Nephron (organoid): ENCODE measurements around the gene MAGI1.

Experiments used
- H3K27ac Mint-ChIP-seq, 3 experiments: 2 replicates each; pipeline ENCODE4 v1.8.0; 2020; ENCODE audit warnings: mixed read lengths in 3 of 3, mild to moderate bottlenecking in 2 of 3, moderate library complexity in 1 of 3
- H3K27me3 Mint-ChIP-seq: 2 replicates; pipeline ENCODE4 v1.8.0; 2021; ENCODE audit warnings: low read depth, mild to moderate bottlenecking, moderate library complexity, mixed read lengths
- H3K36me3 Mint-ChIP-seq: 2 replicates; pipeline ENCODE4 v1.8.0; 2020; ENCODE audit warnings: low read depth, mixed read lengths
- H3K4me1 Mint-ChIP-seq: 2 replicates; pipeline ENCODE4 v1.8.0; 2020; ENCODE audit warnings: mixed read lengths
- H3K4me3 Mint-ChIP-seq, 3 experiments: 2 replicates each; pipeline ENCODE4 v1.8.0; 2020; ENCODE audit warnings: mild to moderate bottlenecking in 3 of 3, mixed read lengths in 3 of 3, moderate library complexity in 2 of 3
- H3K9me3 Mint-ChIP-seq: 2 replicates; pipeline ENCODE4 v1.8.0; 2020; ENCODE audit warnings: mixed read lengths
- TF ChIP-seq, protein P1 (sequence below), 3 experiments: fragments of 200-600 bp; sonication (generic); IDR thresholded peaks; one replicate each; pipeline ENCODE4 v1.5.0; 2021; ENCODE audit warnings: antibody characterized with exemption in 3 of 3; ENCODE audit not compliant: unreplicated experiment in 3 of 3

The MAGI1 gene

DNA sequence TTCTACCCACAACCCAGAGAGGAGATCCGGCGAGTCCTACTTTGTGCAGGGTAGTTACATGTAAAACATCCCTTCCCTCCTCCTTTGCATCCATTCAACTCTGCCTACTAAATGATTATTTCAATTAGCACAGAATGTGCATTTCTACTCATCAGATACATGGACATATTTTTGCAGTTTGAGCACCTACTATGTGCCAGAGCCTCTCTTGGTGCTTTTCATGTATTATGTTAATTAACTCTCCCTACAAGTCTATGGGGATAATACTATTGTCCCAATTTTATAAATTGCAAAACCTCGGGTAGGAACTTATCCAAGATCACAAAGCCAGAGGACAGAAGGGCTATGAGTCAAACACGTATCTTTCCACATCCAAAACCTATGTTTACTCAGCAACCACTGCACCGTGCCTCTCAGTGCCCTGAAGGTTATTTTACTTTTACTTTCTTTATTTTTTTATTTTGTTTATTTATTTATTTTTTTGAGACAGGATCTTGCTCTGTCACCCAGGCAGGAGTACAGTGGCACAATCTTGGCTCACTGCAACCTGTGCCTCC lies 432.8 kb downstream of the MAGI1 start:
- H3K9me3 Mint-ChIP-seq: no peaks in the 10 kb centered on the region
- TF ChIP-seq, protein P1, sequence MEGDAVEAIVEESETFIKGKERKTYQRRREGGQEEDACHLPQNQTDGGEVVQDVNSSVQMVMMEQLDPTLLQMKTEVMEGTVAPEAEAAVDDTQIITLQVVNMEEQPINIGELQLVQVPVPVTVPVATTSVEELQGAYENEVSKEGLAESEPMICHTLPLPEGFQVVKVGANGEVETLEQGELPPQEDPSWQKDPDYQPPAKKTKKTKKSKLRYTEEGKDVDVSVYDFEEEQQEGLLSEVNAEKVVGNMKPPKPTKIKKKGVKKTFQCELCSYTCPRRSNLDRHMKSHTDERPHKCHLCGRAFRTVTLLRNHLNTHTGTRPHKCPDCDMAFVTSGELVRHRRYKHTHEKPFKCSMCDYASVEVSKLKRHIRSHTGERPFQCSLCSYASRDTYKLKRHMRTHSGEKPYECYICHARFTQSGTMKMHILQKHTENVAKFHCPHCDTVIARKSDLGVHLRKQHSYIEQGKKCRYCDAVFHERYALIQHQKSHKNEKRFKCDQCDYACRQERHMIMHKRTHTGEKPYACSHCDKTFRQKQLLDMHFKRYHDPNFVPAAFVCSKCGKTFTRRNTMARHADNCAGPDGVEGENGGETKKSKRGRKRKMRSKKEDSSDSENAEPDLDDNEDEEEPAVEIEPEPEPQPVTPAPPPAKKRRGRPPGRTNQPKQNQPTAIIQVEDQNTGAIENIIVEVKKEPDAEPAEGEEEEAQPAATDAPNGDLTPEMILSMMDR (IDR thresholded peaks at IDR 0.05; ENCODE audit: unreplicated experiment in 3 of 3): no peak
- no peaks in the 10 kb centered on the region for H3K4me1 Mint-ChIP-seq
- H3K27me3 Mint-ChIP-seq: no peaks in the 10 kb centered on the region
- no peak overlapping the region for H3K27ac Mint-ChIP-seq
- no peaks in the 10 kb centered on the region for H3K36me3 Mint-ChIP-seq
- H3K4me3 Mint-ChIP-seq: no peak overlapping the region

DNA sequence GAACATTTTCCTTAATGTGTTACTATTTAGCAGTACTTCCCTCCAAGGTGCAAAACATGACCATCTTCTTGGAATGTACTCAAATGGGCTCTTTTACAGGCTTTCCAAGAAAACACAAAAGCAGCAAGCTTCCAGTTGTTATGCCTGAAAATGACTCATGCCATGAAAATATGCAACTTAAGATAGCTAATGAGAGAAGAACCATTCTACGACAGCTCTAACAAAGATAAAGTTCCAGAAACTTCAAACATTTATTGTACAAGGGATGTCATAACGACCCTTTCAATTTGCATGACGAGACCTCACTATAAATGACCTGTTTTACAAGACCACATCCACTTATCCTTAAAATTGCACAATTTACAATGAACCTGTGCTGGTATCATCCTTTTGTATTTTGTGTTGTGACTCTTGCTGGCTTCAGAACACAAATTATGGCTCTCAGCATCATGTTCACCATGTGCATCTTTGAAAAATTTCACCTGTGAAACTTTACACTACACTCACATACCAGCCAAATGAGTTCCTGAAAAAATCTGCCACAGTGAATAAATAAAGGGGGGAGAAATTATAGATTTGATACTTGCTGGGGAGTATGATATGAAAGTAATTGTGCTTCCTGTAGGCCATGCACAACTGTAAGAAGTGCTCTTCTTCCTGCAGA lies 433.7 kb downstream of the MAGI1 start:
- H3K4me1 Mint-ChIP-seq: no peaks in the 10 kb centered on the region
- H3K36me3 Mint-ChIP-seq: no peaks in the 10 kb centered on the region
- TF ChIP-seq, protein P1 (IDR thresholded peaks at IDR 0.05; ENCODE audit: unreplicated experiment in 3 of 3): no peak
- H3K27ac Mint-ChIP-seq: no peak overlapping the region
- H3K27me3 Mint-ChIP-seq: no peaks in the 10 kb centered on the region
- no peak overlapping the region for H3K4me3 Mint-ChIP-seq
- H3K9me3 Mint-ChIP-seq: no peaks in the 10 kb centered on the region

DNA sequence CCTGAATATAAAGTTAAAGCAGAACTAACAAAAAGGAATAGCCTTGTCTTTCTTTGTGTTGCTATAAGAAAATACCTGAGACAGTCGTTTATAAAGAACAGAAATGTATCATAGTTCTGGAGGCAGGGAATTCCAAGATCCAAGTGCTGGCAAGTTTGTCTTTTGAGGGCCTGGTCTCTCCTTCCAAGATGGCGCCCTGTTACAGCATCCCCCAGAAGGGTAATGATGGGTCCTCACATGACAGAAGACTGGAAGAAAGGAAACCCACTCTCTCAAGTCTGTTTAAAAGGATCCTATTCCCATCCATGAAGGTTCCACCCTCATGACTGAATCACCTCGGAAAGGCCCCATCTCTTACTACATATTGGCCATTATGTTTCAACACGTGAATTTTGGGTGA lies 435.1 kb downstream of the MAGI1 start:
- H3K4me1 Mint-ChIP-seq: no peaks in the 10 kb centered on the region
- no peaks in the 10 kb centered on the region for H3K9me3 Mint-ChIP-seq
- no peak overlapping the region for H3K4me3 Mint-ChIP-seq
- no peaks in the 10 kb centered on the region for H3K36me3 Mint-ChIP-seq
- H3K27ac Mint-ChIP-seq: no peak overlapping the region
- TF ChIP-seq, protein P1 (IDR thresholded peaks at IDR 0.05; ENCODE audit: unreplicated experiment in 3 of 3): no peak
- H3K27me3 Mint-ChIP-seq: peaks cover 11% of the 10 kb centered on the region

DNA sequence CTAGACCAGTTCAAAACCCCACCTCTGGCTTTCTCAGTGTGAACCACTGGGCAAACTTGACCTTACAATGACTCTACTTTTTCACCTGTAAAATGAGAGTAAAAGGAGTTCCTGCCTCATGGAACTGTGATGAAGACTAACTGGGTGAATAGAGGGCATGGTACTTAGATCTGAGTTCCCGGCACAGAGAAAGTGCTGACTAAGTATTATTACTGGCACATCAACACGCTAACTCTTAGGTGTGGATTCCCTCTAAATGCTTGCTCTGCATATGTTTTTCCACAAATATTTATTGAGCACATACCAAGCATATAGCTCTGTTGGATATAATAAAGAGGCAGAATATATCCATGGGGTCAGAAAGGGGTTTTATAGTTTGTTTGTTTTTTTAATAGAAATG lies 437.8 kb downstream of the MAGI1 start:
- no peak overlapping the region for H3K4me3 Mint-ChIP-seq
- H3K4me1 Mint-ChIP-seq: peaks cover 11% of the 10 kb centered on the region
- H3K9me3 Mint-ChIP-seq: no peaks in the 10 kb centered on the region
- no peaks in the 10 kb centered on the region for H3K36me3 Mint-ChIP-seq
- TF ChIP-seq, protein P1 (IDR thresholded peaks at IDR 0.05; ENCODE audit: unreplicated experiment in 3 of 3): no peak
- H3K27me3 Mint-ChIP-seq: peaks cover 38% of the 10 kb centered on the region
- no peak overlapping the region for H3K27ac Mint-ChIP-seq

DNA sequence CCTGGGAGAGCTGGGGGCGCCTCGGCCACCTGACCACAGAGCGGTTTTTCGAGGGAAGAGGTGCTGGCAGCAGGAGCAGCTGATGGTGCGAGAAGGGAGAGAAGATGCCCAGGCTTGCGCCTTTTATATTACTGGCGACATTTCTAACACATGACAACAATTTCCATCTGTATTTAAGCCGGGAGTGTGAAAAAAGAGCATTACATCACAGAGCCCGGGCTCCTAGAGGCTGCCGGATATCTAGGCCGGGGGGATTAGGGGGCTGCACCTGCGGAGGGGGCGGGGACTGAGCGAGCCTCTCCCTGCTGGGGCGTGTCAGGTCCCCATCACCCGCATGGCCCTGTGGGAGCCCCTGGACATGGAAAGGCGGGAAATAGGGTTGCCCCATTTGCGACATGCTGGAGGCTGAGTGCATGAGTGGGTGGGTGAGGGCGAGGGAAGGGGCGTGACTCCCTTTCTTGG lies 440.7 kb downstream of the MAGI1 start:
- Mint-ChIP-seq H3K4me1 (peaks cover 22% of the 10 kb centered on the region), H3K27ac (no peak overlapping the region), H3K4me3 (peak overlapping the region; percentile 85 to 88 (median 86)), H3K9me3 (no peaks in the 10 kb centered on the region), H3K27me3 (peaks cover 49% of the 10 kb centered on the region), H3K36me3 (no peaks in the 10 kb centered on the region)
- TF ChIP-seq, protein P1 (IDR thresholded peaks at IDR 0.05; ENCODE audit: unreplicated experiment in 3 of 3): no peak
